Stimulated activated CD8-positive, alpha-beta memory T cell treated with anti-CD3 and anti-CD28 coated beads, Interleukin-7, amount 100 ng/mL, for 24 hours (primary cell): ENCODE results near the gene KIF4B.
"Not testable (repeated sequence)": the region's sequence is repeated elsewhere in the genome, so short reads cannot be mapped to it uniquely, and the experiment has no call there.

Experiments used
- DNase-seq: peaks from one replicate; pipeline ENCODE4 v3.0.0-alpha.2; 2020; ENCODE audit warnings: low read depth

KIF4B gene

GRCh38 chr5:155004138-155004744 lies 9.3 kb upstream of the KIF4B start:
- DNase-seq = no peak

GRCh38 chr5:155006265-155006664 lies 7.3 kb upstream of the KIF4B start:
- DNase-seq = not testable (repeated sequence)

- no peak for DNase-seq
Observed at GRCh38 chr5:155008669-155009068, 4.9 kb upstream of the KIF4B start.

- DNase-seq = no peak
Observed at GRCh38 chr5:155010881-155011280, 2.7 kb upstream of the KIF4B start.

DNA sequence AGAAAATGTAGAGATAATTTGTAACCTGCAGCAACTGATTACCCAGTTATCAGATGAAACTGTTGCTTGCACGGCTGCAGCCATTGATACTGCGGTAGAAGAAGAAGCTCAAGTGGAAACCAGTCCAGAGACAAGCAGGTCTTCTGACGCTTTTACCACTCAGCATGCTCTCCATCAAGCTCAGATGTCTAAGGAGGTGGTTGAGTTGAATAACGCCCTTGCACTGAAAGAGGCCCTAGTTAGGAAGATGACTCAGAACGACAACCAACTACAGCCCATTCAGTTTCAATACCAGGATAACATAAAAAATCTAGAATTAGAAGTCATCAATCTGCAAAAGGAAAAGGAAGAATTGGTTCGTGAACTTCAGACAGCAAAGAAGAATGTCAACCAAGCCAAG lies 1.7 kb downstream of the KIF4B start:
- DNase-seq = no peak

GRCh38 chr5:155017610-155018009 lies 4.1 kb downstream of the KIF4B start:
- no peak for DNase-seq

DNA sequence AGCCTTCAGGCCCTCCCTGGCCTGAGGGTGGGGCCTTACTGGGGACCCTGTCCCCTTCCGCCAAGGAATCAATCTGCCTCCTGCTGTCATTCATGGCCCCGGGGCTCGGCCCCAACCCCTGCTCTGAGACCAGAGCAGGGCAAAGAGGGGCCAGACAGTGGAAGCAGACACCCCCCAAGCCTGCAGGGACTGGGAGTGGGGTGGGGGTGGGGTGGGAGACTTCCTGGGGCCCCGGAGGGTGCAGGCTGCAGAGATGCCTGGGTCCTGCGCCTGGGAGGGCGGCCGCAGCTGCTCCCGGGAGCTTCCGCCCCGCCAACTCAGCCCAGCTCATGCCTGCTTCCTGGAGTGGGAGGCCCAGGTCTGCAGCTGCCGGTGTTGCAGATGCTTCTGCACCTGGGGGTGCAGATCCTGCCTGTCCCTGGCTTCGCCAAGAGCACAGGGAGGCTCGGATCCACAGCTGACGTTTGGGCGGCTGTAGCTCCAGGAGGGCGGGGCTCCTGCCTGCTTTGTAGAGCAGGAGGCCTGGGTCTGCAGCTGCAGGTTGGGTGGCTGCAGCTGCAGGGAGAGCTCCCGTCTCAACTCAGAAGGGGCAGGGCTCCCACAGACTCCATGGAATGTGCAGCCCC lies 6.2 kb downstream of the KIF4B start:
- DNase-seq = no peak

GRCh38 chr5:155021842-155022241 lies 8.3 kb downstream of the KIF4B start:
- no peak for DNase-seq

GRCh38 chr5:155023320-155023719 lies 9.8 kb downstream of the KIF4B start:
- no peak for DNase-seq

- no peak for DNase-seq
Observed at GRCh38 chr5:155024015-155024414, 10.5 kb downstream of the KIF4B start.

DNA sequence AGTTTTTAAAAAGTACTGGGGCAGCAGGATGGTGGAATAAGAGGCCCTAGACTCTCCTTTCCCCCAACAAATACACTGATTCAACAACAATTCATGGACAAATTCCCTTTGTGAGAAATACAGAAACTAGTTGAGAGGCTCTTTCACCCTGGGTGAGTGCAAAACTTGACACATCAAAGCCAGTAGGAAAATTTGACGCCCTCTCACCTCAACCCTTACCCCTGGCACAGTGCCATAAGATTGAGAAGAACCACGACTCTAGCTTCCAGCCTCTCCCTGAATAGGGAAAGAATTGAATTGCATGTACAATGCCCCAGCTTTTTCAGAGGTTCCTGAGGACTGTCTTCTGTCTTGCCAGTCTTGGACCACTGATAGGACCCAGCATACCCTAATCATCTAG lies 12.3 kb downstream of the KIF4B start:
- no peak for DNase-seq

GRCh38 chr5:155027993-155028629 lies 14.6 kb downstream of the KIF4B start:
- no peak for DNase-seq

GRCh38 chr5:155029240-155029639 lies 15.7 kb downstream of the KIF4B start:
- DNase-seq = no peak

DNA sequence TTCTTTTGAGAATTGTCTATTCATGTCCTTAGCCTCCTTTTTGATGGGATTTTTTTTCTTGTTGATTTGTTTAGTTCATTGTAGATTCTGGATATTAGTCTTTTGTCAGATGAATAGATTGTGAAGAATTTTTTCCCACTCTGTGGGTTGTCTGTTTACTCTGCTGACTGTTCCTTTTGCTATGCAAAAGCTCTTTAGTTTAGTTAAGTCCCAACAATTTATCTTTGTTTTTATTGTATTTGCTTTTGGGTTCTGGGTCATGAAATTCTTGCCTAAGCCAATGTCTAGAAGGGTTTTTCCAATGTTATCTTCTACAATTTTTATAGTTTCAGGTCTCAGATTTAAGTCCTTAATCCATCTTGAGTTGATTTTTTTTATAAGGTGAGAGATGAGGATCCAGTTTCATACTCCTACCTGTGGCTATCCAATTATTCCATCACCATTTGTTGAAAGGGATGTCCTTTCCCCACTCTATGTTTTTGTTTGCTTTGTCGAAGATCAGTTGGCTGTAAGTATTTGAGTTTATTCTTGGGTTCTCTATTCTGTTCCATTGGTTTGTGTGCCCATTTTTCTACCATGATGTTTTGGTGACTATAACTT lies 20.7 kb downstream of the KIF4B start:
- DNase-seq = not testable (repeated sequence)

DNA sequence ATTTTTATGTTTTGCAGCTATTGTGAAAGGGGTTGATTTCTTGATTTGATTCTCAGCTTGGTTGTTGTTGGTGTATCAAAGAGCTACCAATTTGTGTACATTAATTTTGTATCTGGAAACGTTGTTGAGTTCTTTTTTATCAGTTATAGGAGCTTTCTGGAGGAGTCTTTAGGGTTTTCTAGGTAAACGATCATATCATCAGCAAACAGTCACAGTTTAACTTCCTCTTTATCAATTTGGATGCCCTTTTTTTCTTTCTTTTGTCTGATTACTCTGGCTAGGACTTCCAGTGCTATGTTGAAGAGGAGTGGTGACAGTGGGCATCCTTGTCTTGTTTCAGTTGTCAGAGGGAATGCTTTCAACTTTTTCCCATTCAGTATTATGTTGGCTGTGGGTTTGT lies 21.5 kb downstream of the KIF4B start:
- not testable (repeated sequence) for DNase-seq

GRCh38 chr5:155040984-155041653 lies 27.6 kb downstream of the KIF4B start:
- no peak for DNase-seq

GRCh38 chr5:155044591-155044990 lies 31.0 kb downstream of the KIF4B start:
- DNase-seq = no peak

DNA sequence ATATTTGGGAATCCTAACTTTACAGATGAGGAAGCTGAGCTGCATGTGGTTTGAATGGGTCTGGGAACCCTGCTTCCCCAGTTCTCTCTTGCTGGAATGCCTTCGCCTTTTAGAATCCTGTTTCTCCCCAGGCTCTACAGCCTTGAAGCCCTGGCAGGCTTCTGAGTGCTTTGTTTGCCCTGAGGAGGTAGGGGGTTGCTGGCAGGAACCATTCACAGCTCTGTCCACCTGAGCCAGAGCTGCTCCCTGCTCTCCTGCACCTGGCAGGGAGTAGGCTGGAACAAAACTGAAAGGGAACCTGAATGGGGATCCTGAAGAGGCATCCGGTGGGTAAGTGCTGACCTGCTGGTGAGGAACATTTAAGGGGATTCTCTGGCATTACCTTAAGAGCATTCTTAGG lies 33.0 kb downstream of the KIF4B start:
- no peak for DNase-seq

DNA sequence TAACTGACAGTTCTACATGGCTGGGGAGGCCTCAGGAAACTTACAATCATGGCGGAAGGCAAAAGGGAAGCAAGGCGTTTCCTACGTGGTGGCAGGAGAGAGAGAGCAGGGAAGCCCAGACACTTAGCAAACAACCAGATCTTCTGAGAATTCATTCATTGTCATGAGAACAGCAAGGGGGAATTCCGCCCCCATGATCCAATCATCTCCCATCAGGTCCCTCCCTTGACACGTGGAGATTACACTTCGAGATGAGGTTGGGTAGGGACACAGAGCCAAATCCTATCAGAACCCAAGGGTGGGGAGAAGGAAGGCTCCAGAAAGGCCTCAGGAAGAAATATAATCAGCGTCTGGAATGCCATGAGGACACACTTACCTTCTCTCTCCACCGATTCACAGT lies 34.3 kb downstream of the KIF4B start:
- no peak for DNase-seq

GRCh38 chr5:155049569-155050383 lies 36.2 kb downstream of the KIF4B start:
- no peak for DNase-seq

GRCh38 chr5:155050384-155051019 lies 36.9 kb downstream of the KIF4B start:
- no peak for DNase-seq
